K562 (cell line): Measurements from ENCODE around the gene RNF151. TPM values are rescaled to one million over a fixed set of nuclear protein-coding genes. Genes with fewer than 3 reads are reported as not detected.

Source experiments
- ATAC-seq: fragments of 200-7000 bp; cut with Tn5 transposase; 3 replicates; pipeline ENCODE4 v1.9.1; 2020; ENCODE audit warnings: moderate library complexity
- BruUV-seq: library from RNA; stranded (reverse); fragments of 400-500 nt; replicated peaks from 2 replicates; lab custom pipeline; 2021; lab: Mats Ljungman, UMichigan
- CTCF ChIA-PET: fragments of 300-600 bp; formaldehyde crosslinking; extraction: SDS; loops from one replicate; lab custom pipeline; 2021; ENCODE audit warnings: low intra/inter-chr PET ratio; lab: Yijun Ruan, JAX
- POLR2A ChIA-PET: fragments of 300-600, 350-650 bp; sonication (Branson Sonifier 250); formaldehyde crosslinking; extraction: SDS; loops from one replicate; lab custom pipeline; 2021; ENCODE audit warnings: antibody characterized with exemption, inconsistent platforms; lab: Yijun Ruan, JAX
- DNase-seq, 4 experiments: peaks; one replicate each; pipeline versions ENCODE4 v3.0.0 to v3.0.0-alpha.2; 2011 to 2018; ENCODE audit warnings: low spot score in 3 of 4, mixed read lengths in 3 of 4; ENCODE audit errors: extremely low read depth in 1 of 4
- FAIRE-seq: peaks from 2 replicates; lab custom pipeline; 2011; peaks lifted over from hg19 to GRCh38; lab: Jason Lieb, UNC
- H2AFZ ChIP-seq: 2 replicates; pipeline ENCODE4 v1.6.0; 2011; ENCODE audit warnings: low read depth, low read length, control low read depth, inconsistent platforms
- H3K27ac ChIP-seq: fragments of 200-600 bp; 3 replicates; pipeline ENCODE4 v1.8.0; 2011; ENCODE audit warnings: low read depth, mild to moderate bottlenecking, control low read depth, inconsistent platforms, low read length, moderate library complexity, mixed read lengths; ENCODE audit errors: extremely low read depth
- H3K27me3 ChIP-seq, 2 experiments: fragments of 300-600 bp in 1 of 2; 2 replicates in 1 of 2; 3 replicates in 1 of 2; pipeline versions ENCODE4 v1.6.0 to v1.8.0; 2011; ENCODE audit warnings: inconsistent platforms in 2 of 2, low read length in 2 of 2, mild to moderate bottlenecking in 1 of 2, mixed read lengths in 1 of 2, moderate library complexity in 1 of 2; ENCODE audit not compliant: control insufficient read depth in 2 of 2, insufficient read depth in 2 of 2
- H3K36me3 ChIP-seq: fragments of 300-600 bp; 3 replicates; pipeline ENCODE4 v1.8.0; 2011; ENCODE audit warnings: mild to moderate bottlenecking, low read length, inconsistent platforms; ENCODE audit not compliant: control insufficient read depth, insufficient read depth
- H3K4me1 ChIP-seq, 2 experiments: fragments of 200-600 bp in 1 of 2; replicated peaks in 1 of 2; 2 replicates in 1 of 2; 3 replicates in 1 of 2; pipeline versions ENCODE4 v1.5.1 to v1.8.0; 2011; ENCODE audit warnings: inconsistent platforms in 2 of 2, low read length in 2 of 2, mild to moderate bottlenecking in 1 of 2, mixed read lengths in 1 of 2, moderate library complexity in 1 of 2; ENCODE audit not compliant: control insufficient read depth in 2 of 2, insufficient read depth in 2 of 2
- H3K4me2 ChIP-seq: 2 replicates; pipeline ENCODE4 v1.6.1; 2011; ENCODE audit warnings: low read length, control low read depth, inconsistent platforms, mixed read lengths; ENCODE audit not compliant: insufficient read depth
- H3K4me3 ChIP-seq: fragments of 200-600 bp; sonication (generic), shearing (Covaris generic); 2 replicates; pipeline ENCODE4 v1.5.1; 2016; ENCODE audit warnings: control low read depth, inconsistent platforms
- H3K79me2 ChIP-seq: fragments of 200-600 bp; 3 replicates; pipeline ENCODE4 v1.8.0; 2011; ENCODE audit warnings: low read length, inconsistent platforms; ENCODE audit not compliant: control insufficient read depth, insufficient read depth
- H3K9ac ChIP-seq, 2 experiments: 2 replicates each; pipeline versions ENCODE4 v1.6.0 to v1.6.1; 2011; ENCODE audit warnings: low read depth in 2 of 2, low read length in 2 of 2, control low read depth in 1 of 2, inconsistent platforms in 1 of 2, mild to moderate bottlenecking in 1 of 2, mixed read lengths in 1 of 2; ENCODE audit not compliant: insufficient read depth in 1 of 2
- H3K9me1 ChIP-seq: one replicate; pipeline ENCODE4 v1.6.0; 2011; ENCODE audit warnings: inconsistent platforms, mild to moderate bottlenecking, low read length, moderate library complexity; ENCODE audit not compliant: control insufficient read depth, insufficient read depth
- H3K9me3 ChIP-seq: replicated peaks from 2 replicates; pipeline ENCODE4 v1.5.1; 2011; ENCODE audit warnings: low read depth, low read length, inconsistent platforms; ENCODE audit not compliant: control insufficient read depth, insufficient read depth
- H4K20me1 ChIP-seq: replicated peaks from 2 replicates; pipeline ENCODE4 v1.6.1; 2011; ENCODE audit warnings: low read length, inconsistent platforms, mixed read lengths; ENCODE audit not compliant: control insufficient read depth, insufficient read depth
- CEBPG ChIP-seq, 3 experiments: fragments of 200-800 bp in 1 of 3; sonication (Bioruptor generic) in 1 of 3; sonication (generic) in 1 of 3; formaldehyde crosslinking in 1 of 3; IDR thresholded peaks in 2 of 3; conservative IDR thresholded peaks in 1 of 3; 2 replicates each; pipeline versions ENCODE4 v1.6.1 to v1.8.0; 2016 to 2022; ENCODE audit warnings: missing compliant biosample characterization in 2 of 3, missing genetic modification characterization in 2 of 3, mild to moderate bottlenecking in 1 of 3, missing genetic modification reagents in 1 of 3
- DACH1 ChIP-seq: fragments of 450-650 bp; IDR thresholded peaks from 2 replicates; pipeline ENCODE4 v1.6.1; 2018; ENCODE audit not compliant: partially characterized antibody
- KHSRP ChIP-seq: fragments of 450-650 bp; IDR thresholded peaks from 2 replicates; pipeline ENCODE4 v1.6.1; 2017
- NFRKB ChIP-seq: fragments of 450-650 bp; IDR thresholded peaks from 2 replicates; pipeline ENCODE4 v1.6.1; 2016; ENCODE audit warnings: low read depth
- RNF219 ChIP-seq: fragments of 250-450 bp; sonication (Bioruptor Pico); IDR thresholded peaks from 2 replicates; pipeline ENCODE4 v1.5.0; 2022; ENCODE audit warnings: mild to moderate bottlenecking
- SMAD2 ChIP-seq: fragments of 150-350 bp; IDR thresholded peaks from 2 replicates; pipeline ENCODE4 v1.6.1; 2014; ENCODE audit warnings: low read depth, mild to moderate bottlenecking, low read length
- SNIP1 ChIP-seq: fragments of 450-650 bp; IDR thresholded peaks from 2 replicates; pipeline ENCODE4 v1.7.1; 2017; ENCODE audit warnings: low read depth, mild to moderate bottlenecking
- SOX6 ChIP-seq: fragments of 450-650 bp; IDR thresholded peaks from 2 replicates; pipeline ENCODE4 v1.6.1; 2014; ENCODE audit warnings: mild to moderate bottlenecking
- SREBF1 ChIP-seq: fragments of 150-350 bp; IDR thresholded peaks from 2 replicates; pipeline ENCODE4 v1.6.1; 2014; ENCODE audit warnings: antibody characterized with exemption, low read depth, low read length, borderline replicate concordance
- STAT5A ChIP-seq: IDR thresholded peaks from 2 replicates; pipeline ENCODE4 v1.6.1; 2012; ENCODE audit warnings: low read length, inconsistent platforms, borderline replicate concordance
- THRAP3 ChIP-seq: fragments of 450-650 bp; IDR thresholded peaks from 2 replicates; pipeline ENCODE4 v1.6.1; 2016; ENCODE audit warnings: mild to moderate bottlenecking, inconsistent platforms, borderline replicate concordance
- ZBTB26 ChIP-seq: fragments of 450-650 bp; formaldehyde crosslinking; IDR thresholded peaks from 2 replicates; pipeline ENCODE4 v1.4.0; 2022; ENCODE audit warnings: missing genetic modification characterization
- ZC3H11A ChIP-seq: IDR thresholded peaks from 2 replicates; pipeline ENCODE4 v1.6.1; 2012; ENCODE audit warnings: low read depth, low read length, improper control_type of control experiment
- ZNF277 ChIP-seq: fragments of 250-450 bp; sonication (Bioruptor Pico); IDR thresholded peaks from 2 replicates; pipeline ENCODE4 v1.8.0; 2022; ENCODE audit warnings: inconsistent platforms, mild to moderate bottlenecking, moderate library complexity, borderline replicate concordance
- ZNF75A ChIP-seq: fragments of 450-650 bp; formaldehyde crosslinking; IDR thresholded peaks from 2 replicates; pipeline ENCODE4 v1.4.0; 2020; ENCODE audit warnings: mild to moderate bottlenecking
- WGBS: fragments of 100-300 bp; shearing (Covaris generic); methylation state at CpG from one replicate; pipeline ENCODE4 v1.1.6; 2016; ENCODE audit warnings: low coverage, mixed read lengths; ENCODE audit not compliant: insufficient coverage; ENCODE audit errors: missing lambda C conversion rate; 5-methylcytosine and 5-hydroxymethylcytosine counted together
- in situ Hi-C: fragments of 300-500 bp; cut with MboI; formaldehyde crosslinking; loops from 4 replicates; pipeline ENCODE4 v1.15.0; 2018; ENCODE audit warnings: inconsistent platforms, mixed read lengths
- intact Hi-C: fragments of 100-400 bp; cut with micrococcal nuclease; formaldehyde crosslinking; loops from 2 replicates; pipeline ENCODE4 v1.14.2; 2022
- polyA plus RNA-seq, 8 experiments: library from polyadenylated mRNA; depleted of rRNA in 4 of 8; stranded (reverse) in 5 of 8; unstranded in 3 of 8; fragments of >200 nt; fragmentation: Nextera tagmentation in 2 of 8; fragmentation: Illumina TruSeq in 1 of 8; extraction: Ambion mirVana in 2 of 8; extraction: Trizol in 1 of 8; gene quantifications; 2 replicates each; pipeline versions ENCODE4 v1.2.1 to v1.2.3, GENCODE V29; 2011 to 2014; ENCODE audit warnings: inconsistent platforms in 1 of 8, missing spikeins in 1 of 8
- total RNA-seq, 7 experiments: library from RNA; depleted of rRNA in 6 of 7; stranded (reverse); fragments of >200 nt in 6 of 7; fragmentation: Illumina TruSeq in 2 of 7; extraction: Trizol in 2 of 7; gene quantifications; 2 replicates each; pipeline versions ENCODE4 v1.2.1 to v1.2.3, GENCODE V29; 2011 to 2021; ENCODE audit warnings: low replicate concordance in 1 of 7

RNF151 gene
- total and polyA plus RNA-seq, 9 of the 15 experiments (the other 6 are each of a cell fraction or from before 2014, with no cell fraction given), result not detected

- 71% methylated on average over 19 of the region's 19 CpGs for WGBS
- Histone ChIP-seq H3K4me3 (no peak overlapping the region), H3K27ac (no peak overlapping the region), H3K4me1 (peaks cover 3 to 53% of the 10 kb centered on the region in 2 experiments; a peak in 4 of 5 replicates), H4K20me1 (no peaks in the 10 kb centered on the region), H3K9ac (peak overlapping the region in 1 of 2 experiments; percentile 66; a peak in 2 of 4 replicates), H3K4me2 (no peak overlapping the region), H3K27me3 (no peaks in the 10 kb centered on the region), H3K36me3 (no peaks in the 10 kb centered on the region), H3K9me1 (no peaks in the 10 kb centered on the region), H2AFZ (no peak overlapping the region), H3K9me3 (no peaks in the 10 kb centered on the region), H3K79me2 (no peaks in the 10 kb centered on the region)
- POLR2A ChIA-PET, result interaction anchor here (0.6 to 5.6 kb wide), 3 partner anchors 9 to 47 kb away, joined by 3 to 37 read pairs (median 5); partner anchors contain the start of gene RPS2
- FAIRE-seq, result no peak
- no TSS peak for BruUV-seq
- no peak for ATAC-seq
- no peak for DNase-seq
- CTCF ChIA-PET, result interaction anchor here (0.5 kb wide), 1 partner anchor 102 kb away, joined by 3 read pairs; no protein-coding TSS in a partner anchor
- intact Hi-C loops (no loop called here), in situ Hi-C loops (no loop called here)
- TF ChIP-seq ZC3H11A (no peak), SNIP1 (no peak), SMAD2 (no peak), ZNF75A (CRISPR knock-in tag) (no peak), SOX6 (no peak), NFRKB (no peak), ZBTB26 (no peak), ZNF277 (CRISPR knock-in tag) (no peak), THRAP3 (no peak), DACH1 (no peak), RNF219 (CRISPR knock-in tag) (no peak), STAT5A (no peak), CEBPG (CRISPR knock-in tag; IDR thresholded peaks at IDR 0.05) (no peak), CEBPG (tag; conservative IDR thresholded peaks at IDR 0.05 in 1 of 2, IDR thresholded peaks at IDR 0.05 in 1 of 2) (no peak), SREBF1 (no peak), KHSRP (no peak)
Observed at GRCh38 chr16:1950559-1950958, 16.1 kb upstream of the RNF151 start.
